HG03575 (cell line): ENCODE measurements around the gene MON2.

Experiments
- ATAC-seq: cut with Tn5 transposase; IDR thresholded peaks from one replicate; pipeline ENCODE4 v1.9.1; 2021; ENCODE audit not compliant: unreplicated experiment, insufficient number of reproducible peaks, low FRiP score; ENCODE audit errors: extremely low read depth

The MON2 gene

GRCh38 chr12:62631471-62632410, 165.1 kb downstream of the MON2 start:
- no peak for ATAC-seq

GRCh38 chr12:62632411-62632918, 165.8 kb downstream of the MON2 start:
- no peak for ATAC-seq

GRCh38 chr12:62635649-62636048, 169.0 kb downstream of the MON2 start:
- ATAC-seq: no peak

GRCh38 chr12:62637679-62638078, 171.1 kb downstream of the MON2 start:
- no peak for ATAC-seq

GRCh38 chr12:62640910-62641448, 174.4 kb downstream of the MON2 start:
- peak; percentile 92 for ATAC-seq

- no peak for ATAC-seq
These were observed 175.9 kb downstream of the MON2 start for GRCh38 chr12:62642486-62642885.

- no peak for ATAC-seq
These were observed 176.9 kb downstream of the MON2 start for GRCh38 chr12:62643486-62643885.

- no peak for ATAC-seq
These were observed 179.9 kb downstream of the MON2 start for GRCh38 chr12:62646566-62646965.

- ATAC-seq: no peak
These were observed 181.0 kb downstream of the MON2 start for GRCh38 chr12:62647586-62647985.

- no peak for ATAC-seq
These were observed 182.9 kb downstream of the MON2 start for GRCh38 chr12:62649412-62650138.
